IMR-90 (cell line): ENCODE measurements around the gene CTSL. TPM values are rescaled to one million over a fixed set of nuclear protein-coding genes. Genes with fewer than 3 reads are reported as not detected.

Experiments
- ATAC-seq: fragments of 200-7000 bp; cut with Tn5 transposase; 2 replicates; pipeline ENCODE4 v1.9.1; 2020; ENCODE audit warnings: low read depth, mild to moderate bottlenecking, moderate library complexity
- BruUV-seq: library from RNA; stranded (reverse); fragments of 400-500 nt; replicated peaks from 2 replicates; lab custom pipeline; 2021; lab: Mats Ljungman, UMichigan
- CTCF ChIA-PET: fragments of 300-600 bp; formaldehyde crosslinking; extraction: SDS; loops from one replicate; lab custom pipeline; 2021; ENCODE audit warnings: antibody characterized with exemption; lab: Yijun Ruan, JAX
- POLR2A ChIA-PET: fragments of 300-600 bp; sonication (Branson Sonifier 250); formaldehyde crosslinking; loops from one replicate; lab custom pipeline; 2022; ENCODE audit warnings: antibody characterized with exemption; ENCODE audit not compliant: unreplicated experiment; lab: Charles Lee
- DNase-seq: peaks from one replicate; pipeline ENCODE4 v3.0.0; 2013
- H2AFZ ChIP-seq: replicated peaks from 2 replicates; pipeline ENCODE3; 2013; ENCODE audit warnings: low read length, mild to moderate bottlenecking; ENCODE audit not compliant: poor library complexity
- H2AK5ac ChIP-seq: 2 replicates; pipeline ENCODE4 v1.6.1; 2013; ENCODE audit warnings: low read depth, low read length, inconsistent platforms
- H2AK9ac ChIP-seq: replicated peaks from 2 replicates; pipeline ENCODE3; 2013; ENCODE audit warnings: mild to moderate bottlenecking, low read depth, low read length, moderate library complexity; ENCODE audit not compliant: poor library complexity
- H2BK120ac ChIP-seq: 2 replicates; pipeline ENCODE4 v1.6.1; 2013; ENCODE audit warnings: low read depth, low read length, inconsistent platforms
- H2BK15ac ChIP-seq: 3 replicates; pipeline ENCODE4 v1.6.1; 2013; ENCODE audit warnings: low read depth, low read length, inconsistent platforms
- H2BK20ac ChIP-seq: 2 replicates; pipeline ENCODE4 v1.6.1; 2013; ENCODE audit warnings: low read depth, mild to moderate bottlenecking, inconsistent platforms, low read length, moderate library complexity
- H2BK5ac ChIP-seq: 2 replicates; pipeline ENCODE4 v1.6.1; 2013; ENCODE audit warnings: mild to moderate bottlenecking, low read depth, low read length, inconsistent platforms; ENCODE audit not compliant: poor library complexity, severe bottlenecking
- H3K14ac ChIP-seq: replicated peaks from 2 replicates; pipeline ENCODE4 v1.6.1; 2013; ENCODE audit warnings: low read depth, low read length, inconsistent platforms
- H3K18ac ChIP-seq: 2 replicates; pipeline ENCODE4 v1.6.1; 2013; ENCODE audit warnings: low read depth, low read length, control low read depth
- H3K23ac ChIP-seq: 2 replicates; pipeline ENCODE4 v1.6.1; 2013; ENCODE audit warnings: low read depth, low read length, inconsistent platforms
- H3K27ac ChIP-seq: 2 replicates; pipeline ENCODE4 v1.5.1; 2013; ENCODE audit warnings: mild to moderate bottlenecking, control low read depth, low read length; ENCODE audit not compliant: insufficient read depth
- H3K27me3 ChIP-seq: 2 replicates; pipeline ENCODE4 v1.6.1; 2013; ENCODE audit warnings: low read length; ENCODE audit not compliant: control insufficient read depth, insufficient read depth
- H3K36me3 ChIP-seq: 2 replicates; pipeline ENCODE4 v1.6.1; 2013; ENCODE audit warnings: low read length, mixed read lengths; ENCODE audit not compliant: control insufficient read depth, insufficient read depth
- H3K4ac ChIP-seq: 2 replicates; pipeline ENCODE4 v1.6.1; 2013; ENCODE audit warnings: low read depth, low read length, inconsistent platforms
- H3K4me1 ChIP-seq: 2 replicates; pipeline ENCODE4 v1.6.1; 2013; ENCODE audit warnings: low read length, mixed read lengths; ENCODE audit not compliant: control insufficient read depth, insufficient read depth
- H3K4me2 ChIP-seq: 2 replicates; pipeline ENCODE4 v1.6.1; 2013; ENCODE audit warnings: low read depth, mild to moderate bottlenecking, control low read depth, low read length, moderate library complexity
- H3K4me3 ChIP-seq: 2 replicates; pipeline ENCODE4 v1.5.1; 2013; ENCODE audit warnings: low read depth, mild to moderate bottlenecking, control low read depth, low read length, moderate library complexity; ENCODE audit not compliant: insufficient read depth
- H3K56ac ChIP-seq: 2 replicates; pipeline ENCODE4 v1.6.1; 2013; ENCODE audit warnings: low read length, inconsistent platforms; ENCODE audit not compliant: insufficient read depth; ENCODE audit errors: extremely low read depth
- H3K79me1 ChIP-seq, 2 experiments: 2 replicates each; pipeline ENCODE4 v1.6.1; 2013; ENCODE audit warnings: low read length in 2 of 2, inconsistent platforms in 1 of 2, low read depth in 1 of 2
- H3K9ac ChIP-seq: 2 replicates; pipeline ENCODE4 v1.6.1; 2013; ENCODE audit warnings: low read depth, low read length, control low read depth
- H3K9me1 ChIP-seq: 2 replicates; pipeline ENCODE4 v1.6.1; 2013; ENCODE audit warnings: low read length, inconsistent platforms; ENCODE audit not compliant: insufficient read depth
- H3K9me3 ChIP-seq: 2 replicates; pipeline ENCODE4 v1.6.1; 2013; ENCODE audit warnings: low read length; ENCODE audit not compliant: control insufficient read depth, insufficient read depth
- H4K20me1 ChIP-seq: 2 replicates; pipeline ENCODE4 v1.6.1; 2013; ENCODE audit warnings: low read length, inconsistent platforms; ENCODE audit not compliant: insufficient read depth
- H4K5ac ChIP-seq: 2 replicates; pipeline ENCODE4 v1.6.1; 2013; ENCODE audit warnings: mild to moderate bottlenecking, low read depth, low read length, control low read depth
- H4K8ac ChIP-seq, 2 experiments: 2 replicates each; pipeline ENCODE4 v1.6.1; 2013; ENCODE audit warnings: low read depth in 2 of 2, low read length in 2 of 2, control low read depth in 1 of 2, inconsistent platforms in 1 of 2
- H4K91ac ChIP-seq: 2 replicates; pipeline ENCODE4 v1.6.1; 2013; ENCODE audit warnings: low read depth, low read length, inconsistent platforms; ENCODE audit not compliant: insufficient read depth
- BHLHE40 ChIP-seq: fragments of 150-350 bp; IDR thresholded peaks from 2 replicates; pipeline ENCODE4 v1.6.1; 2016; ENCODE audit warnings: mild to moderate bottlenecking, low read depth, low read length
- CEBPB ChIP-seq: IDR thresholded peaks from 2 replicates; pipeline ENCODE4 v1.6.1; 2012; ENCODE audit warnings: low read depth, low read length, improper control_type of control experiment
- CHD1 ChIP-seq: IDR thresholded peaks from 2 replicates; pipeline ENCODE4 v1.6.1; 2012; ENCODE audit warnings: low read depth, low read length, improper control_type of control experiment
- FOS ChIP-seq: fragments of 150-350 bp; IDR thresholded peaks from 2 replicates; pipeline ENCODE4 v1.6.1; 2016; ENCODE audit warnings: low read depth, low read length
- MAFK ChIP-seq: IDR thresholded peaks from 2 replicates; pipeline ENCODE4 v1.6.1; 2012; ENCODE audit warnings: low read depth, low read length, improper control_type of control experiment
- MAZ ChIP-seq: IDR thresholded peaks from 2 replicates; pipeline ENCODE4 v1.6.1; 2012; ENCODE audit warnings: low read depth, mild to moderate bottlenecking, low read length, improper control_type of control experiment, moderate library complexity, borderline replicate concordance
- MXI1 ChIP-seq: IDR thresholded peaks from 2 replicates; pipeline ENCODE4 v1.6.1; 2012; ENCODE audit warnings: low read depth, mild to moderate bottlenecking, low read length, moderate library complexity, borderline replicate concordance
- NFE2L2 ChIP-seq: fragments of 150-350 bp; IDR thresholded peaks from 2 replicates; pipeline ENCODE4 v1.6.1; 2016; ENCODE audit warnings: low read depth, mild to moderate bottlenecking, low read length
- POLR2A ChIP-seq: IDR thresholded peaks from 2 replicates; pipeline ENCODE4 v1.6.1; 2012; ENCODE audit warnings: mild to moderate bottlenecking, low read depth, low read length
- RAD21 ChIP-seq: IDR thresholded peaks from 2 replicates; pipeline ENCODE4 v1.6.1; 2012; ENCODE audit warnings: low read length, improper control_type of control experiment
- RCOR1 ChIP-seq: IDR thresholded peaks from 2 replicates; pipeline ENCODE4 v1.6.1; 2012; ENCODE audit warnings: mild to moderate bottlenecking, low read length, improper control_type of control experiment; ENCODE audit not compliant: insufficient replicate concordance
- RFX5 ChIP-seq: IDR thresholded peaks from 2 replicates; pipeline ENCODE4 v1.8.0; 2012; ENCODE audit warnings: low read depth, mild to moderate bottlenecking, low read length, moderate library complexity
- SMC3 ChIP-seq: fragments of 150-350 bp; IDR thresholded peaks from 2 replicates; pipeline ENCODE4 v1.6.1; 2016; ENCODE audit warnings: low read depth, mild to moderate bottlenecking, antibody characterized with exemption, low read length, moderate library complexity
- WGBS, 2 experiments: methylation state at CpG; one replicate each; pipeline versions ENCODE4 v1.1.5 to v1.1.7; 2013; ENCODE audit warnings: missing lambda C conversion rate in 2 of 2; ENCODE audit not compliant: insufficient read length in 1 of 2; ENCODE audit errors: extremely low coverage in 2 of 2; 5-methylcytosine and 5-hydroxymethylcytosine counted together
- dilution Hi-C: fragments of 300-500 bp; cut with HindIII; formaldehyde crosslinking; loops from one replicate; pipeline ENCODE4 v1.14.3; 2018; ENCODE audit warnings: low sequenced_read_pairs; ENCODE audit not compliant: unreplicated experiment
- in situ Hi-C: fragments of 300-500 bp; cut with MboI; formaldehyde crosslinking; loops from 3 replicates; pipeline ENCODE4 v1.14.3; 2019; ENCODE audit warnings: low sequenced_read_pairs, inconsistent platforms, mixed read lengths
- intact Hi-C: fragments of 100-400 bp; cut with micrococcal nuclease; formaldehyde crosslinking; loops from 2 replicates; pipeline ENCODE4 v1.10.0; 2022
- polyA plus RNA-seq, 3 experiments: library from polyadenylated mRNA; depleted of rRNA; stranded (reverse); fragments of >200 nt; gene quantifications; 2 replicates each; pipeline ENCODE4 v1.2.3, GENCODE V29; 2012; ENCODE audit warnings: low replicate concordance in 1 of 3
- total RNA-seq: library from RNA; depleted of rRNA; stranded (reverse); fragments of >200 nt; gene quantifications from 2 replicates; pipeline ENCODE4 v1.2.3, GENCODE V29; 2012
- TF ChIP-seq, protein P1 (sequence below): conservative IDR thresholded peaks from 2 replicates; pipeline ENCODE4 v1.5.1; 2012; ENCODE audit warnings: mild to moderate bottlenecking, low read depth, low read length, improper control_type of control experiment
- TF ChIP-seq, protein P2 (sequence below): fragments of 150-350 bp; IDR thresholded peaks from 2 replicates; pipeline ENCODE4 v1.6.1; 2016; ENCODE audit warnings: low read depth, mild to moderate bottlenecking, low read length, moderate library complexity, borderline replicate concordance
- TF ChIP-seq, protein P3 (sequence below): fragments of 150-350 bp; IDR thresholded peaks from 2 replicates; pipeline ENCODE4 v1.6.1; 2017; ENCODE audit warnings: mild to moderate bottlenecking, antibody characterized with exemption, low read length, low read depth

The CTSL gene
- total and polyA plus RNA-seq, 2 of the 4 experiments (the other 2 are of a cell fraction): 57.0 to 112 TPM

DNA sequence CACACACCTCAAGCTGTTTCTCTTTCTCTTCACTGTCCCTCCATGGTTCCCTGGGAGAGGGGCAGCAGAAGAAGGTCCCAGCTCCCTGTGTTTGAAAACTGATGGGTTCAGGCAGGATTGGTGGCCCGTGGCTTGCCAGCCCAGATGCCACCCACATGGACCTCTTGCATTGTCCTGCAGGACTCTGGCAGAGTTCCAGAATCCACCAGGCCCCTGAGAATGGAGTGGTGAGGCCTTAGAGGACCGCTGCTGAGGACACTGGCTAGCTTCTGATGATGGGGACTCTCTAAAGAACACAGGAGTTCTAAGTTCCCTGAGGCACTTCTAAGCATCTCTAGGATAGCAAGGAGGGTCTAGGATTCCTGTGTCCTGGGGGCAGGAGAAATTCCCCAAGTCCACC lies 24.8 kb downstream of the CTSL start:
- no peak overlapping the region for H3K4me3 ChIP-seq
- ChIA-PET CTCF (interaction anchor here (0.5 kb wide), 1 partner anchor 14 kb away, joined by 3 read pairs; no protein-coding TSS in a partner anchor), POLR2A (no interaction called here)
- no peak overlapping the region for H2AFZ ChIP-seq
- H2BK20ac ChIP-seq: no peak overlapping the region
- H3K27ac ChIP-seq: no peak overlapping the region
- H3K4me2 ChIP-seq: no peak overlapping the region
- H3K9me1 ChIP-seq: no peaks in the 10 kb centered on the region
- peaks cover 5% of the 10 kb centered on the region; the same call in 1 of the 2 replicates for H3K27me3 ChIP-seq
- no peak overlapping the region for H4K8ac ChIP-seq
- H2BK5ac ChIP-seq: no peak overlapping the region
- no peak overlapping the region for H3K56ac ChIP-seq
- H4K91ac ChIP-seq: no peak overlapping the region
- no peak overlapping the region for H4K5ac ChIP-seq
- ATAC-seq (no peak), DNase-seq (no peak)
- no peak overlapping the region for H2BK120ac ChIP-seq
- intact Hi-C loops: no loop called here
- 0 out of 2 replicates have a peak, but pooled peaks cover 1% of the 10 kb centered on the region for H3K9me3 ChIP-seq
- no peaks in the 10 kb centered on the region for H4K20me1 ChIP-seq
- H2AK5ac ChIP-seq: no peak overlapping the region
- in situ Hi-C loops: no loop called here
- no peak overlapping the region for H3K18ac ChIP-seq
- no peak overlapping the region for H3K4ac ChIP-seq
- no CpG with 5 or more reads among the region's 2 CpGs for WGBS, 2 experiments
- no peak overlapping the region for H2BK15ac ChIP-seq
- no peak overlapping the region for H3K23ac ChIP-seq
- BruUV-seq: no TSS peak
- H3K79me1 ChIP-seq: no peaks in the 10 kb centered on the region
- TF ChIP-seq NFE2L2 (no peak), MAZ (no peak), CHD1 (no peak), BHLHE40 (no peak), CEBPB (no peak), MAFK (no peak), RAD21 (no peak), POLR2A (no peak), RFX5 (no peak), SMC3 (no peak), RCOR1 (no peak), MXI1 (no peak), FOS (no peak)
- TF ChIP-seq, protein P1, sequence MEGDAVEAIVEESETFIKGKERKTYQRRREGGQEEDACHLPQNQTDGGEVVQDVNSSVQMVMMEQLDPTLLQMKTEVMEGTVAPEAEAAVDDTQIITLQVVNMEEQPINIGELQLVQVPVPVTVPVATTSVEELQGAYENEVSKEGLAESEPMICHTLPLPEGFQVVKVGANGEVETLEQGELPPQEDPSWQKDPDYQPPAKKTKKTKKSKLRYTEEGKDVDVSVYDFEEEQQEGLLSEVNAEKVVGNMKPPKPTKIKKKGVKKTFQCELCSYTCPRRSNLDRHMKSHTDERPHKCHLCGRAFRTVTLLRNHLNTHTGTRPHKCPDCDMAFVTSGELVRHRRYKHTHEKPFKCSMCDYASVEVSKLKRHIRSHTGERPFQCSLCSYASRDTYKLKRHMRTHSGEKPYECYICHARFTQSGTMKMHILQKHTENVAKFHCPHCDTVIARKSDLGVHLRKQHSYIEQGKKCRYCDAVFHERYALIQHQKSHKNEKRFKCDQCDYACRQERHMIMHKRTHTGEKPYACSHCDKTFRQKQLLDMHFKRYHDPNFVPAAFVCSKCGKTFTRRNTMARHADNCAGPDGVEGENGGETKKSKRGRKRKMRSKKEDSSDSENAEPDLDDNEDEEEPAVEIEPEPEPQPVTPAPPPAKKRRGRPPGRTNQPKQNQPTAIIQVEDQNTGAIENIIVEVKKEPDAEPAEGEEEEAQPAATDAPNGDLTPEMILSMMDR: no peak
- TF ChIP-seq, protein P2, sequence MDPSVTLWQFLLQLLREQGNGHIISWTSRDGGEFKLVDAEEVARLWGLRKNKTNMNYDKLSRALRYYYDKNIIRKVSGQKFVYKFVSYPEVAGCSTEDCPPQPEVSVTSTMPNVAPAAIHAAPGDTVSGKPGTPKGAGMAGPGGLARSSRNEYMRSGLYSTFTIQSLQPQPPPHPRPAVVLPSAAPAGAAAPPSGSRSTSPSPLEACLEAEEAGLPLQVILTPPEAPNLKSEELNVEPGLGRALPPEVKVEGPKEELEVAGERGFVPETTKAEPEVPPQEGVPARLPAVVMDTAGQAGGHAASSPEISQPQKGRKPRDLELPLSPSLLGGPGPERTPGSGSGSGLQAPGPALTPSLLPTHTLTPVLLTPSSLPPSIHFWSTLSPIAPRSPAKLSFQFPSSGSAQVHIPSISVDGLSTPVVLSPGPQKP: no peak
- TF ChIP-seq, protein P3, sequence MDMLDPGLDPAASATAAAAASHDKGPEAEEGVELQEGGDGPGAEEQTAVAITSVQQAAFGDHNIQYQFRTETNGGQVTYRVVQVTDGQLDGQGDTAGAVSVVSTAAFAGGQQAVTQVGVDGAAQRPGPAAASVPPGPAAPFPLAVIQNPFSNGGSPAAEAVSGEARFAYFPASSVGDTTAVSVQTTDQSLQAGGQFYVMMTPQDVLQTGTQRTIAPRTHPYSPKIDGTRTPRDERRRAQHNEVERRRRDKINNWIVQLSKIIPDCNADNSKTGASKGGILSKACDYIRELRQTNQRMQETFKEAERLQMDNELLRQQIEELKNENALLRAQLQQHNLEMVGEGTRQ: no peak
- no peak overlapping the region for H3K9ac ChIP-seq
- no peaks in the 10 kb centered on the region for H3K4me1 ChIP-seq
- H3K14ac ChIP-seq: no peak overlapping the region
- no peaks in the 10 kb centered on the region for H3K36me3 ChIP-seq
- dilution Hi-C loops: no loop called here
- H2AK9ac ChIP-seq: no peak overlapping the region
